Measurements from ENCODE around the gene PRMT6. TPM values are rescaled to one million over a fixed set of nuclear protein-coding genes. Genes with fewer than 3 reads are reported as not detected.

The PRMT6 gene
- total and polyA plus RNA-seq, 10 of the 15 experiments (the other 5 are each of a cell fraction or from before 2014, with no cell fraction given), result 6.0 to 38.6 (median 26.3) TPM

GRCh38 chr1:107058245-107059032, 2.0 kb downstream of the PRMT6 start (continued):
- TF ChIP-seq FOXM1 (IDR thresholded peaks at IDR 0.05; ENCODE audit: low read depth, low read length) (no peak), SREBF2 (IDR thresholded peaks at IDR 0.05; ENCODE audit: low read length) (no peak), RELA (IDR thresholded peaks at IDR 0.05; ENCODE audit: borderline replicate concordance, partially characterized antibody) (no peak), RAD51 (IDR thresholded peaks at IDR 0.05) (peak; percentile 59), RFX5 (IDR thresholded peaks at IDR 0.05; ENCODE audit: low read depth, low read length) (no peak), SIX5 (IDR thresholded peaks at IDR 0.05; ENCODE audit: low read depth, low read length, severe bottlenecking) (no peak), CBX3 (IDR thresholded peaks at IDR 0.05; ENCODE audit: borderline replicate concordance, low read depth) (no peak), EGR1 (IDR thresholded peaks at IDR 0.05; ENCODE audit: borderline replicate concordance in 1 of 2, low read depth in 2 of 2, low read length in 2 of 2) (no peak), RELB (IDR thresholded peaks at IDR 0.05; ENCODE audit: low read depth) (0 out of 2 replicates have a peak, but pooled peaks have one; percentile 12), NFXL1 (IDR thresholded peaks at IDR 0.05; ENCODE audit: borderline replicate concordance) (no peak), ZZZ3 (IDR thresholded peaks at IDR 0.05; ENCODE audit: control insufficient read depth, insufficient read length, low read depth) (no peak), NRF1 (conservative IDR thresholded peaks at IDR 0.05; ENCODE audit: low read depth, low read length) (no peak), CBFB (IDR thresholded peaks at IDR 0.05; ENCODE audit: low read depth) (no peak; the same call in 1 of the 2 replicates), ZNF384 (IDR thresholded peaks at IDR 0.05; ENCODE audit: borderline replicate concordance, low read depth, low read length) (no peak), RUNX3 (IDR thresholded peaks at IDR 0.05; ENCODE audit: low read length) (no peak), CHD1 (IDR thresholded peaks at IDR 0.05; ENCODE audit: low read depth, low read length) (no peak), NFIC (IDR thresholded peaks at IDR 0.05; ENCODE audit: low read depth, low read length) (no peak), BCLAF1 (IDR thresholded peaks at IDR 0.05) (no peak), JUND (IDR thresholded peaks at IDR 0.05; ENCODE audit: low read depth, low read length) (no peak)
- TF ChIP-seq, protein P1, sequence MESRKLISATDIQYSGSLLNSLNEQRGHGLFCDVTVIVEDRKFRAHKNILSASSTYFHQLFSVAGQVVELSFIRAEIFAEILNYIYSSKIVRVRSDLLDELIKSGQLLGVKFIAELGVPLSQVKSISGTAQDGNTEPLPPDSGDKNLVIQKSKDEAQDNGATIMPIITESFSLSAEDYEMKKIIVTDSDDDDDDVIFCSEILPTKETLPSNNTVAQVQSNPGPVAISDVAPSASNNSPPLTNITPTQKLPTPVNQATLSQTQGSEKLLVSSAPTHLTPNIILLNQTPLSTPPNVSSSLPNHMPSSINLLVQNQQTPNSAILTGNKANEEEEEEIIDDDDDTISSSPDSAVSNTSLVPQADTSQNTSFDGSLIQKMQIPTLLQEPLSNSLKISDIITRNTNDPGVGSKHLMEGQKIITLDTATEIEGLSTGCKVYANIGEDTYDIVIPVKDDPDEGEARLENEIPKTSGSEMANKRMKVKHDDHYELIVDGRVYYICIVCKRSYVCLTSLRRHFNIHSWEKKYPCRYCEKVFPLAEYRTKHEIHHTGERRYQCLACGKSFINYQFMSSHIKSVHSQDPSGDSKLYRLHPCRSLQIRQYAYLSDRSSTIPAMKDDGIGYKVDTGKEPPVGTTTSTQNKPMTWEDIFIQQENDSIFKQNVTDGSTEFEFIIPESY (IDR thresholded peaks at IDR 0.05), result no peak
- TF ChIP-seq, protein P2, sequence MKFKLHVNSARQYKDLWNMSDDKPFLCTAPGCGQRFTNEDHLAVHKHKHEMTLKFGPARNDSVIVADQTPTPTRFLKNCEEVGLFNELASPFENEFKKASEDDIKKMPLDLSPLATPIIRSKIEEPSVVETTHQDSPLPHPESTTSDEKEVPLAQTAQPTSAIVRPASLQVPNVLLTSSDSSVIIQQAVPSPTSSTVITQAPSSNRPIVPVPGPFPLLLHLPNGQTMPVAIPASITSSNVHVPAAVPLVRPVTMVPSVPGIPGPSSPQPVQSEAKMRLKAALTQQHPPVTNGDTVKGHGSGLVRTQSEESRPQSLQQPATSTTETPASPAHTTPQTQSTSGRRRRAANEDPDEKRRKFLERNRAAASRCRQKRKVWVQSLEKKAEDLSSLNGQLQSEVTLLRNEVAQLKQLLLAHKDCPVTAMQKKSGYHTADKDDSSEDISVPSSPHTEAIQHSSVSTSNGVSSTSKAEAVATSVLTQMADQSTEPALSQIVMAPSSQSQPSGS (IDR thresholded peaks at IDR 0.05; ENCODE audit: low read length), result no peak

Data from GM12878 (cell line).